ENCODE measurements around the gene KAT6B. TPM values are rescaled to one million over a fixed set of nuclear protein-coding genes. Genes with fewer than 3 reads are reported as not detected.

Gene KAT6B
- total and polyA plus RNA-seq, 2 of the 8 experiments (the other 6 are each of a cell fraction or from before 2014, with no cell fraction given), result 7.3 to 30.8 TPM

DNA sequence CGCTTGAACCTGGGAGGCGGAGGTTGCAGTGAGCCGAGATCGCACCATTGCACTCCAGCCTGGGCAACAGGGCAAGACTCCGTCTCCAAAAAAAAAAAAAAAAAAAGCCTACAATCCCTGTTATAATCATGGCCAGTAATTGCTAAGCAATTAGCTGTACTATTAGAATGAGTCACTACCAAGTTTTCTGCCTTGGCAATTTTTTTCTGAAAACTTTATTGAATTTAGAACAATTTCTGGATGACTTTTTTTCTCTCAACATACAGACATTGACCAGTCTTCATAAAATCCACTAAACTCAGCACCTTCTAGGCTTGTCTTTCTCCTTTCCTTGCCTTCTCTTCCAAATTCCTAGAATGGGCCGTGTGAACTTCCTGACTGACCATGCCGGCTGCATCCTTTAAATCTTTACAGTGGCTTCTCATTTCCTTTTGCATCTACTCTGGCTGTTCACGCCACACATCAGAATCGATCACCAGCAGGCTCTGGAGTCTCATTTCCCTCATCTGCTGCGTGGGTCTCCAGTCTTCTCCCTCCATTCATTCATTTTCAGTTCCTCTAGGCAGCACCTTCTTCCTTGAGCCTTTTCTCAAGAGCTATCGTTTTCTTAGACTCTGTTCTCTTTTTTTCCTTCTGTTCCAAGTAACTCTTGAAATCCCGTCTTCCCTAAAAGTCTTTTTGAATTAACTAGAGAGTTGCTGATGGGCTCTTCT is 107.9 kb downstream of the KAT6B start:
- Histone ChIP-seq H2BK12ac (ENCODE audit: low read depth, low read length) (no peak overlapping the region), H3K9ac (replicated peaks in 1 of 4; ENCODE audit: extremely low read depth in 1 of 4, low read depth in 3 of 4, low read length in 3 of 4) (no peak overlapping the region), H3K79me2 (ENCODE audit: control insufficient read depth in 1 of 2, insufficient read depth in 2 of 2, low read length in 2 of 2) (peaks cover 0 to 12% of the 10 kb centered on the region in 2 experiments; a peak in 2 of 4 replicates), H2BK15ac (ENCODE audit: low read length) (no peak overlapping the region), H3K79me1 (ENCODE audit: low read depth, low read length) (peaks cover 4% of the 10 kb centered on the region; the same call in 1 of the 2 replicates), H2BK20ac (ENCODE audit: low read length) (no peak overlapping the region), H3K4me2 (ENCODE audit: insufficient read depth in 1 of 2, low read depth in 2 of 2, low read length in 2 of 2) (no peak overlapping the region), H3K23me2 (ENCODE audit: low read depth, low read length) (no peaks in the 10 kb centered on the region), H3K36me3 (ENCODE audit: control insufficient read depth in 2 of 4, insufficient read depth in 4 of 4, low read length in 3 of 4) (no peaks in the 10 kb centered on the region), H3K4me1 (replicated peaks in 1 of 4; ENCODE audit: control insufficient read depth in 3 of 4, insufficient read depth in 4 of 4, low read length in 3 of 4) (peaks cover 0 to 8% (median 2%) of the 10 kb centered on the region in 4 experiments; a peak in 2 of 7 replicates), H2AFZ (ENCODE audit: low read length) (no peak overlapping the region), H3K9me3 (ENCODE audit: insufficient read depth in 2 of 2, low read depth in 1 of 2, low read length in 1 of 2) (no peaks in the 10 kb centered on the region), H3K23ac (ENCODE audit: insufficient read length) (no peak overlapping the region), H3K56ac (replicated peaks; ENCODE audit: insufficient read length, low read depth, low read length) (no peak overlapping the region), H3K14ac (ENCODE audit: insufficient read length) (no peak overlapping the region), H3K4ac (replicated peaks; ENCODE audit: insufficient read length, low read depth, low read length) (no peak overlapping the region), H4K5ac (ENCODE audit: insufficient read length, low read depth, low read length) (no peak overlapping the region), H3K18ac (ENCODE audit: extremely low read depth, low read length) (no peak overlapping the region), H3K4me3 (ENCODE audit: extremely low read depth in 1 of 4, insufficient read depth in 2 of 4, low read depth in 3 of 4, low read length in 4 of 4) (no peak overlapping the region), H2AK5ac (ENCODE audit: low read depth, low read length) (no peak overlapping the region), H4K91ac (replicated peaks; ENCODE audit: insufficient read length, low read length) (no peak overlapping the region), H3K27me3 (replicated peaks in 1 of 4; ENCODE audit: control insufficient read depth in 3 of 4, extremely low read depth in 1 of 4, insufficient read depth in 3 of 4, low read length in 3 of 4) (no peaks in the 10 kb centered on the region), H3K27ac (ENCODE audit: low read depth, low read length) (no peak overlapping the region), H4K8ac (ENCODE audit: extremely low read depth, insufficient read depth, low read length) (no peak overlapping the region), H4K20me1 (replicated peaks in 1 of 2; ENCODE audit: control insufficient read depth in 1 of 2, insufficient read depth in 2 of 2, low read length in 2 of 2) (peaks cover 0 to 2% of the 10 kb centered on the region in 2 experiments), H2BK120ac (replicated peaks; ENCODE audit: low read depth, low read length) (no peak overlapping the region), H2BK5ac (ENCODE audit: low read depth, low read length) (no peak overlapping the region)
- CTCF ChIA-PET (ENCODE audit: partially characterized antibody), result interaction anchor here (0.7 to 1.2 kb wide), 3 partner anchors 14 to 58 kb away, joined by 3 read pairs; no protein-coding TSS in a partner anchor
- DNase-seq (ENCODE audit: low read depth in 1 of 2, low spot score in 2 of 2) (no peak), FAIRE-seq (no peak)
- POLR2A ChIA-PET (ENCODE audit: partially characterized antibody), result no interaction called here
- 92% methylated on average over 11 of the region's 12 CpGs; no CpG with 5 or more reads in 1 of the 2 experiments for WGBS, 2 experiments (ENCODE audit: extremely low coverage in 1 of 2, insufficient coverage in 1 of 2, insufficient read length in 1 of 2, insufficient replicate concordance in 2 of 2, low coverage in 1 of 2, low lambda C conversion rate in 2 of 2, missing lambda C conversion rate in 1 of 2)
- TF ChIP-seq ASH2L (IDR thresholded peaks at IDR 0.05; ENCODE audit: low read length) (no peak), POU5F1 (IDR thresholded peaks at IDR 0.05; ENCODE audit: low read depth, low read length) (no peak), SAP30 (IDR thresholded peaks at IDR 0.05; ENCODE audit: insufficient read depth, insufficient replicate concordance, low read length) (no peak), EGR1 (IDR thresholded peaks at IDR 0.05; ENCODE audit: borderline replicate concordance, low read depth, low read length) (no peak), NANOG (IDR thresholded peaks at IDR 0.05; ENCODE audit: insufficient read depth, low read depth, low read length, poor library complexity, severe bottlenecking) (no peak), RBBP5 (IDR thresholded peaks at IDR 0.05; ENCODE audit: borderline replicate concordance, low read depth, low read length) (no peak), NRF1 (IDR thresholded peaks at IDR 0.05; ENCODE audit: low read depth, low read length) (no peak), TAF1 (IDR thresholded peaks at IDR 0.05; ENCODE audit: low read depth, low read length) (no peak), TAF7 (optimal IDR thresholded peaks at IDR 0.05; ENCODE audit: borderline replicate concordance, low read depth, low read length) (no peak), CEBPB (IDR thresholded peaks at IDR 0.05; ENCODE audit: low read depth, low read length) (no peak)
- TF ChIP-seq, protein P1, sequence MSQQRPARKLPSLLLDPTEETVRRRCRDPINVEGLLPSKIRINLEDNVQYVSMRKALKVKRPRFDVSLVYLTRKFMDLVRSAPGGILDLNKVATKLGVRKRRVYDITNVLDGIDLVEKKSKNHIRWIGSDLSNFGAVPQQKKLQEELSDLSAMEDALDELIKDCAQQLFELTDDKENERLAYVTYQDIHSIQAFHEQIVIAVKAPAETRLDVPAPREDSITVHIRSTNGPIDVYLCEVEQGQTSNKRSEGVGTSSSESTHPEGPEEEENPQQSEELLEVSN (IDR thresholded peaks at IDR 0.05), result no peak
- TF ChIP-seq, protein P2, sequence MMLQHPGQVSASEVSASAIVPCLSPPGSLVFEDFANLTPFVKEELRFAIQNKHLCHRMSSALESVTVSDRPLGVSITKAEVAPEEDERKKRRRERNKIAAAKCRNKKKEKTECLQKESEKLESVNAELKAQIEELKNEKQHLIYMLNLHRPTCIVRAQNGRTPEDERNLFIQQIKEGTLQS (IDR thresholded peaks at IDR 0.05; ENCODE audit: insufficient read depth, low read depth, low read length), result no peak

All from H1 (cell line).